CD4-positive, alpha-beta memory T cell (primary cell): ENCODE results near the gene FADS2. TPM values are rescaled to one million over a fixed set of nuclear protein-coding genes. Genes with fewer than 3 reads are reported as not detected.

Source experiments
- CTCF ChIA-PET: fragments of 350-600 bp; sonication (Branson Sonifier 250); formaldehyde crosslinking; loops from one replicate; lab custom pipeline; 2021; ENCODE audit warnings: inconsistent platforms; ENCODE audit not compliant: partially characterized antibody; lab: Charles Lee
- POLR2A ChIA-PET: fragments of 350-600 bp; sonication (Branson Sonifier 250); formaldehyde crosslinking; loops from one replicate; lab custom pipeline; 2021; ENCODE audit not compliant: partially characterized antibody; lab: Charles Lee
- DNase-seq, 5 donors: peaks; one replicate each; pipeline versions ENCODE4 v3.0.0 to v3.0.0-alpha.2; 2020 to 2022; ENCODE audit warnings: mixed read lengths in 1 of 5
- H3K27ac ChIP-seq: one replicate; pipeline ENCODE4 v1.7.0; 2013; ENCODE audit warnings: low read depth, low read length
- H3K27me3 ChIP-seq: 2 replicates; pipeline ENCODE4 v1.7.0; 2013; ENCODE audit warnings: mild to moderate bottlenecking, low read length, moderate library complexity; ENCODE audit not compliant: insufficient read depth
- H3K36me3 ChIP-seq: 2 replicates; pipeline ENCODE4 v1.7.0; 2013; ENCODE audit warnings: mild to moderate bottlenecking, low read length, moderate library complexity; ENCODE audit not compliant: insufficient read depth
- H3K4me1 ChIP-seq: 2 replicates; pipeline ENCODE4 v1.7.0; 2013; ENCODE audit warnings: mild to moderate bottlenecking, low read length, moderate library complexity; ENCODE audit not compliant: insufficient read depth
- H3K4me3 ChIP-seq, 2 donors: one replicate each; pipeline ENCODE4 v1.7.0; 2013; ENCODE audit warnings: low read length in 2 of 2, mild to moderate bottlenecking in 1 of 2
- H3K9me3 ChIP-seq, 2 donors: one replicate each; pipeline ENCODE4 v1.7.0; 2013; ENCODE audit warnings: low read length in 2 of 2, control low read depth in 1 of 2; ENCODE audit not compliant: control insufficient read depth in 1 of 2
- H3K27ac Mint-ChIP-seq, 7 donors: one replicate each; pipeline ENCODE4 v1.8.0; 2020 to 2021; ENCODE audit warnings: mixed read lengths in 7 of 7, mild to moderate bottlenecking in 6 of 7, inconsistent platforms in 3 of 7, moderate library complexity in 3 of 7
- H3K27me3 Mint-ChIP-seq, 2 donors: one replicate each; pipeline ENCODE4 v1.8.0; 2020 to 2021; ENCODE audit warnings: mixed read lengths in 2 of 2
- H3K36me3 Mint-ChIP-seq, 2 donors: one replicate each; pipeline ENCODE4 v1.8.0; 2020 to 2021; ENCODE audit warnings: mixed read lengths in 2 of 2, inconsistent platforms in 1 of 2, mild to moderate bottlenecking in 1 of 2
- H3K4me1 Mint-ChIP-seq, 4 donors: one replicate each; pipeline ENCODE4 v1.8.0; 2020 to 2021; ENCODE audit warnings: mixed read lengths in 4 of 4, mild to moderate bottlenecking in 1 of 4
- H3K4me3 Mint-ChIP-seq, 8 donors: one replicate each; pipeline ENCODE4 v1.8.0; 2020 to 2021; ENCODE audit warnings: mixed read lengths in 8 of 8, mild to moderate bottlenecking in 7 of 8, moderate library complexity in 6 of 8, inconsistent platforms in 3 of 8
- H3K9me3 Mint-ChIP-seq, 8 donors: one replicate each; pipeline ENCODE4 v1.8.0; 2020 to 2021; ENCODE audit warnings: mixed read lengths in 8 of 8, mild to moderate bottlenecking in 5 of 8, inconsistent platforms in 3 of 8, moderate library complexity in 1 of 8
- intact Hi-C: fragments of 100-400 bp; cut with micrococcal nuclease; formaldehyde crosslinking; loops from one replicate; pipeline ENCODE4 v1.15.1; 2023
- polyA plus RNA-seq, 2 donors: library from polyadenylated mRNA; unstranded; fragments of 300-500 nt; fragmentation: Illumina TruSeq; gene quantifications; one replicate each; pipeline ENCODE4 v1.2.3, GENCODE V29; 2021
- total RNA-seq, 2 experiments: library from RNA; stranded (reverse); gene quantifications; one replicate each; pipeline ENCODE4 v1.2.3, GENCODE V29; 2021

The FADS2 gene
- total and polyA plus RNA-seq, 4 experiments from 2014 or later = 0.06 to 0.94 (median 0.47) TPM

GRCh38 chr11:61905067-61905696 is 77.1 kb downstream of the FADS2 start:
- POLR2A ChIA-PET = no interaction called here
- CTCF ChIA-PET = interaction anchor here (1.3 to 11.6 kb wide), 3 partner anchors 9 to 178 kb away, joined by 3 to 387 read pairs (median 5); no protein-coding TSS in a partner anchor
- H3K27ac Mint-ChIP-seq = no peak overlapping the region

GRCh38 chr11:61905801-61906521 is 77.9 kb downstream of the FADS2 start:
- intact Hi-C loops = no loop called here
- no peak overlapping the region for H3K27ac ChIP-seq
- H3K27ac Mint-ChIP-seq = no peak overlapping the region
- ChIA-PET POLR2A (no interaction called here), CTCF (interaction anchor here (2.1 to 11.6 kb wide), 3 partner anchors 41 to 178 kb away, joined by 5 to 387 read pairs (median 13); no protein-coding TSS in a partner anchor)
- H3K27me3 Mint-ChIP-seq = no peaks in the 10 kb centered on the region
- DNase-seq = no peak
- no peaks in the 10 kb centered on the region for H3K27me3 ChIP-seq
- no peaks in the 10 kb centered on the region for H3K36me3 Mint-ChIP-seq
- H3K4me1 Mint-ChIP-seq = no peaks in the 10 kb centered on the region
- H3K4me3 Mint-ChIP-seq = no peak overlapping the region
- peaks cover 0 to 2% (median 0%) of the 10 kb centered on the region in 8 donors for H3K9me3 Mint-ChIP-seq
- no peak overlapping the region for H3K4me3 ChIP-seq
- H3K36me3 ChIP-seq = no peaks in the 10 kb centered on the region
- no peaks in the 10 kb centered on the region for H3K9me3 ChIP-seq
- H3K4me1 ChIP-seq = no peaks in the 10 kb centered on the region

More at GRCh38 chr11:61905067-61905696, 77.1 kb downstream of the FADS2 start:
- DNase-seq = no peak
- H3K9me3 Mint-ChIP-seq = peaks cover 0 to 2% (median 0%) of the 10 kb centered on the region in 8 donors
- H3K27me3 ChIP-seq = no peaks in the 10 kb centered on the region
- no peaks in the 10 kb centered on the region for H3K36me3 ChIP-seq
- H3K27ac ChIP-seq = no peak overlapping the region
- H3K36me3 Mint-ChIP-seq = no peaks in the 10 kb centered on the region
- intact Hi-C loops = no loop called here
- H3K4me1 Mint-ChIP-seq = no peaks in the 10 kb centered on the region
- H3K4me3 ChIP-seq = no peak overlapping the region
- H3K4me3 Mint-ChIP-seq = no peak overlapping the region
- H3K27me3 Mint-ChIP-seq = no peaks in the 10 kb centered on the region
- no peaks in the 10 kb centered on the region for H3K9me3 ChIP-seq
- no peaks in the 10 kb centered on the region for H3K4me1 ChIP-seq

GRCh38 chr11:61906522-61906909 is 78.4 kb downstream of the FADS2 start:
- Mint-ChIP-seq H3K27me3 (no peaks in the 10 kb centered on the region), H3K27ac (no peak overlapping the region), H3K4me3 (no peak overlapping the region), H3K4me1 (no peaks in the 10 kb centered on the region), H3K9me3 (peaks cover 0 to 2% (median 0%) of the 10 kb centered on the region in 8 donors), H3K36me3 (no peaks in the 10 kb centered on the region)
- POLR2A ChIA-PET = no interaction called here
- CTCF ChIA-PET = interaction anchor here (2.4 kb wide), 1 partner anchor 175 kb away, joined by 13 read pairs; no protein-coding TSS in a partner anchor
- intact Hi-C loops = no loop called here
- Histone ChIP-seq H3K4me3 (no peak overlapping the region), H3K27me3 (no peaks in the 10 kb centered on the region), H3K9me3 (no peaks in the 10 kb centered on the region), H3K27ac (no peak overlapping the region), H3K4me1 (no peaks in the 10 kb centered on the region), H3K36me3 (no peaks in the 10 kb centered on the region)
- DNase-seq = no peak

- no peak overlapping the region for H3K4me3 Mint-ChIP-seq
- POLR2A ChIA-PET = no interaction called here
- peaks cover 0 to 2% (median 0%) of the 10 kb centered on the region in 8 donors for H3K9me3 Mint-ChIP-seq
- intact Hi-C loops = no loop called here
- H3K4me1 Mint-ChIP-seq = no peaks in the 10 kb centered on the region
- no peaks in the 10 kb centered on the region for H3K9me3 ChIP-seq
- no peak for DNase-seq
- CTCF ChIA-PET = interaction anchor here (1.2 to 4.2 kb wide), 3 partner anchors 8 to 174 kb away, joined by 4 to 31 read pairs (median 13); no protein-coding TSS in a partner anchor
- no peaks in the 10 kb centered on the region for H3K4me1 ChIP-seq
- H3K4me3 ChIP-seq = no peak overlapping the region
- no peak overlapping the region for H3K27ac ChIP-seq
- H3K36me3 ChIP-seq = no peaks in the 10 kb centered on the region
- no peaks in the 10 kb centered on the region for H3K27me3 ChIP-seq
- no peaks in the 10 kb centered on the region for H3K27me3 Mint-ChIP-seq
- no peak overlapping the region for H3K27ac Mint-ChIP-seq
- no peaks in the 10 kb centered on the region for H3K36me3 Mint-ChIP-seq
Measured at GRCh38 chr11:61907282-61907681, 79.2 kb downstream of the FADS2 start.

DNA sequence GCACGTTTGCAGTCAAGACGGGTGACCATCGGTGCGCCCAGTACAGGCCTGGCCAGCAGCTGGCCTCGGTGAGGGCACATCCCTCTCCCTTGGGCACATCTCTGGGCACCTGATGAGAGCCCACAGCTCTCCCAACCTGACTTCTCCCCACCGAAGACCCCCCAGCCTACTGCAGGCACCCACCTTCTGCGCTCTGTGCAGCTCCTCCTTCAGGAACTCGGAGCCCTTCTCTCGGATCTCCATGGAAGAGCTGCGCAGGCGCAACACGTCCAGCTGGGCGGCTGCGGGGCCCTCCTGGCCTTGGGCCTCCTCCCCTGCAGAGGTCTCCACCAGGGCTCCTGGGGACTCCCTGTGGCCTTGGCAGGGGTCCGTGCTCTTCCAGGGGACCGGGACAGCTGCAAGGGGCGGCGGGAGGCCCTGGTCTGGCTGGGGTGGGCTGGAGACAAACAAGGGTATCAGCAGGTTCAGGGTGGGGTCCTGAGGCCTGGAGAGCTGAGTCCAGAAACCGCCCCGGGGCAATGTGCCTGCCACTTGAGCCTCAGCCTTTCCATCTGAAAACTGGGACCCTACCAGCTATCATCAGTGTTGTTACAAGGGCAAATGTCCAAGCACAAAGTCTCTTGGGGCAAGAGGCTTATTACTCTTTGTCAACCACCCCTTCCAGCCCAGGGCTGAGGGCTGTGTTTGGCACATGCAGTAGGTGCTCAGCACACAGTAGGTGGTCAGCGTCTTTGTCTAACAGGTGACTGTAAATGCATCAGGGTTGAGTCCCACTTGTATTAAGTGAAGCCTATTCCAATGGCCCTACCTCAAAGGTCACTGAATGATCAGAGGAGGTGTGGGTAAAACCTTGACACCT is 80.0 kb downstream of the FADS2 start:
- intact Hi-C loops = no loop called here
- no peak for DNase-seq
- H3K9me3 Mint-ChIP-seq = peaks cover 0 to 2% (median 0%) of the 10 kb centered on the region in 8 donors
- H3K4me3 ChIP-seq = no peak overlapping the region
- peak overlapping the region in 1 of 7 donors; percentile 61 for H3K27ac Mint-ChIP-seq
- H3K36me3 Mint-ChIP-seq = no peaks in the 10 kb centered on the region
- ChIA-PET POLR2A (no interaction called here), CTCF (interaction anchor here (1.0 to 4.2 kb wide), 4 partner anchors 9 to 174 kb away, joined by 3 to 31 read pairs (median 8); no protein-coding TSS in a partner anchor)
- no peaks in the 10 kb centered on the region for H3K9me3 ChIP-seq
- no peaks in the 10 kb centered on the region for H3K4me1 Mint-ChIP-seq
- no peak overlapping the region for H3K4me3 Mint-ChIP-seq
- H3K27me3 Mint-ChIP-seq = peaks cover 0 to 3% of the 10 kb centered on the region in 2 donors
- no peak overlapping the region for H3K27ac ChIP-seq
- H3K27me3 ChIP-seq = no peaks in the 10 kb centered on the region
- no peaks in the 10 kb centered on the region for H3K4me1 ChIP-seq
- H3K36me3 ChIP-seq = no peaks in the 10 kb centered on the region

- H3K4me3 ChIP-seq = no peak overlapping the region
- H3K27me3 ChIP-seq = no peaks in the 10 kb centered on the region
- H3K4me3 Mint-ChIP-seq = no peak overlapping the region
- intact Hi-C loops = no loop called here
- H3K27ac Mint-ChIP-seq = peak overlapping the region in 1 of 7 donors; percentile 61
- H3K36me3 Mint-ChIP-seq = no peaks in the 10 kb centered on the region
- POLR2A ChIA-PET = no interaction called here
- no peaks in the 10 kb centered on the region for H3K36me3 ChIP-seq
- H3K9me3 ChIP-seq = no peaks in the 10 kb centered on the region
- no peak for DNase-seq
- H3K27me3 Mint-ChIP-seq = peaks cover 0 to 9% of the 10 kb centered on the region in 2 donors
- H3K4me1 ChIP-seq = no peaks in the 10 kb centered on the region
- H3K9me3 Mint-ChIP-seq = peaks cover 0 to 2% (median 0%) of the 10 kb centered on the region in 8 donors
- CTCF ChIA-PET = interaction anchor here (1.0 to 4.2 kb wide), 3 partner anchors 10 to 173 kb away, joined by 3 to 31 read pairs (median 13); no protein-coding TSS in a partner anchor
- H3K4me1 Mint-ChIP-seq = no peaks in the 10 kb centered on the region
- H3K27ac ChIP-seq = no peak overlapping the region
Measured at GRCh38 chr11:61908730-61909316, 80.7 kb downstream of the FADS2 start.
